GM23338 (cell line): ENCODE results near the gene SMIM9. TPM values are rescaled to one million over a fixed set of nuclear protein-coding genes. Genes with fewer than 3 reads are reported as not detected.
"Not testable (repeated sequence)": the region's sequence is repeated elsewhere in the genome, so short reads cannot be mapped to it uniquely, and the experiment has no call there.

Source experiments
- ATAC-seq: fragments of 200-7000 bp; cut with Tn5 transposase; 3 replicates; pipeline ENCODE4 v1.9.1; 2020
- DNase-seq: peaks from one replicate; pipeline ENCODE4 v3.0.0-alpha.2; 2015; ENCODE audit warnings: low spot score
- H2AFZ ChIP-seq: fragments of 200-600 bp; sonication (generic); 2 replicates; pipeline ENCODE4 v1.8.0; 2016; ENCODE audit warnings: antibody characterized with exemption, mild to moderate bottlenecking, moderate library complexity
- H3F3A ChIP-seq: fragments of 200-600 bp; sonication (generic); replicated peaks from 2 replicates; pipeline ENCODE4 v1.8.0; 2017; ENCODE audit warnings: antibody characterized with exemption, mixed run types, low read depth
- H3K27ac ChIP-seq: fragments of 200-600 bp; sonication (generic); 2 replicates; pipeline ENCODE4 v1.6.1; 2016; ENCODE audit warnings: low read depth
- H3K27me3 ChIP-seq: fragments of 200-600 bp; sonication (generic); 2 replicates; pipeline ENCODE4 v1.8.0; 2016; ENCODE audit warnings: mild to moderate bottlenecking, mixed run types, moderate library complexity; ENCODE audit not compliant: insufficient read depth
- H3K36me3 ChIP-seq: fragments of 200-600 bp; sonication (generic); 2 replicates; pipeline ENCODE4 v1.8.0; 2016; ENCODE audit warnings: mild to moderate bottlenecking; ENCODE audit not compliant: insufficient read depth
- H3K4me1 ChIP-seq: fragments of 200-600 bp; sonication (generic); 2 replicates; pipeline ENCODE4 v1.8.0; 2016; ENCODE audit warnings: mild to moderate bottlenecking, moderate library complexity; ENCODE audit not compliant: insufficient read depth
- H3K4me2 ChIP-seq: fragments of 200-600 bp; sonication (generic); 2 replicates; pipeline ENCODE4 v1.7.1; 2017; ENCODE audit warnings: mixed run types
- H3K4me3 ChIP-seq: fragments of 200-600 bp; sonication (generic); 2 replicates; pipeline ENCODE4 v1.6.1; 2016; ENCODE audit warnings: mixed run types
- H3K79me2 ChIP-seq: fragments of 200-600 bp; sonication (generic); replicated peaks from 2 replicates; pipeline ENCODE4 v1.8.0; 2017; ENCODE audit warnings: mild to moderate bottlenecking; ENCODE audit not compliant: insufficient read depth
- H3K9me2 ChIP-seq: fragments of 200-600 bp; sonication (generic); 2 replicates; pipeline ENCODE4 v1.8.0; 2017; ENCODE audit not compliant: insufficient read depth
- H4K20me1 ChIP-seq: fragments of 200-600 bp; sonication (generic); replicated peaks from 2 replicates; pipeline ENCODE4 v1.8.0; 2017; ENCODE audit warnings: mild to moderate bottlenecking; ENCODE audit not compliant: insufficient read depth
- H3K27ac Mint-ChIP-seq: 2 replicates; pipeline ENCODE4 v1.8.0; 2020; ENCODE audit warnings: inconsistent platforms, mild to moderate bottlenecking, moderate library complexity, mixed read lengths
- H3K27me3 Mint-ChIP-seq: 3 replicates; pipeline ENCODE4 v1.8.0; 2022; ENCODE audit warnings: low read depth, mild to moderate bottlenecking, moderate library complexity, mixed read lengths, inconsistent platforms; ENCODE audit not compliant: insufficient read depth, poor library complexity
- H3K36me3 Mint-ChIP-seq: 3 replicates; pipeline ENCODE4 v1.8.0; 2021; ENCODE audit warnings: low read depth, mild to moderate bottlenecking, inconsistent platforms, moderate library complexity, mixed read lengths
- H3K4me1 Mint-ChIP-seq: 3 replicates; pipeline ENCODE4 v1.8.0; 2020; ENCODE audit warnings: mild to moderate bottlenecking, inconsistent platforms, mixed read lengths
- H3K4me3 Mint-ChIP-seq: 3 replicates; pipeline ENCODE4 v1.8.0; 2021; ENCODE audit warnings: moderate library complexity, mild to moderate bottlenecking, inconsistent platforms, mixed read lengths
- H3K9me3 Mint-ChIP-seq: 3 replicates; pipeline ENCODE4 v1.8.0; 2020; ENCODE audit warnings: moderate library complexity, mild to moderate bottlenecking, inconsistent platforms, mixed read lengths
- CREB1 ChIP-seq: fragments of 250-450 bp; sonication (Bioruptor Pico); IDR thresholded peaks from 2 replicates; pipeline ENCODE4 v1.5.0; 2020; ENCODE audit warnings: low read depth, mild to moderate bottlenecking, moderate library complexity
- CTCF ChIP-seq, 2 experiments: fragments of 200-600 bp in 1 of 2; sonication (generic) in 1 of 2; conservative IDR thresholded peaks; 2 replicates each; pipeline versions ENCODE4 v1.5.1 to v1.6.1; 2016 to 2017; ENCODE audit warnings: antibody characterized with exemption in 2 of 2, low read depth in 2 of 2, mild to moderate bottlenecking in 2 of 2, moderate library complexity in 1 of 2
- ETS1 ChIP-seq: IDR thresholded peaks from 2 replicates; pipeline ENCODE4 v1.6.1; 2016; ENCODE audit warnings: antibody characterized with exemption
- EZH2 ChIP-seq: fragments of 200-600 bp; sonication (generic); IDR thresholded peaks from one replicate; pipeline ENCODE4 v1.8.0; 2017; ENCODE audit warnings: antibody characterized with exemption, mild to moderate bottlenecking, low read depth; ENCODE audit not compliant: unreplicated experiment
- EZH2phosphoT487 ChIP-seq: fragments of 200-600 bp; sonication (generic); IDR thresholded peaks from one replicate; pipeline ENCODE4 v1.8.1; 2018; ENCODE audit warnings: antibody characterized with exemption; ENCODE audit not compliant: unreplicated experiment
- JUNB ChIP-seq: IDR thresholded peaks from one replicate; pipeline ENCODE4 v1.6.1; 2016; ENCODE audit warnings: antibody characterized with exemption; ENCODE audit not compliant: unreplicated experiment
- NANOG ChIP-seq: IDR thresholded peaks from 2 replicates; pipeline ENCODE4 v1.6.1; 2016; ENCODE audit warnings: antibody characterized with exemption, borderline replicate concordance
- POLR2AphosphoS5 ChIP-seq: IDR thresholded peaks from 2 replicates; pipeline ENCODE4 v1.6.1; 2016; ENCODE audit warnings: antibody characterized with exemption, low read depth
- STAT1 ChIP-seq: IDR thresholded peaks from one replicate; pipeline ENCODE4 v1.6.1; 2016; ENCODE audit warnings: antibody characterized with exemption; ENCODE audit not compliant: unreplicated experiment
- ZNF114 ChIP-seq: fragments of 250-450 bp; sonication (Bioruptor Pico); IDR thresholded peaks from 2 replicates; pipeline ENCODE4 v1.5.0; 2020; ENCODE audit warnings: mild to moderate bottlenecking, moderate library complexity
- ZNF462 ChIP-seq: fragments of 250-450 bp; sonication (Bioruptor Pico); IDR thresholded peaks from 2 replicates; pipeline ENCODE4 v1.5.0; 2020; ENCODE audit warnings: mild to moderate bottlenecking, moderate library complexity
- polyA plus RNA-seq: library from polyadenylated mRNA; unstranded; fragments of >200 nt; fragmentation: Nextera tagmentation; extraction: Ambion mirVana; gene quantifications from 2 replicates; pipeline ENCODE4 v1.2.1, GENCODE V29; 2016
- total RNA-seq: library from RNA; depleted of rRNA; stranded (reverse); fragments of >200 nt; shearing (Covaris generic); gene quantifications from 2 replicates; pipeline ENCODE4 v1.2.3, GENCODE V29; 2014

Gene SMIM9
- total and polyA plus RNA-seq, 2 experiments from 2014 or later: not detected

GRCh38 chrX:154884069-154884468 lies 49.6 kb upstream of the SMIM9 start:
- H3K36me3 ChIP-seq, H3K4me2 ChIP-seq, H3K4me3 Mint-ChIP-seq, H3K27me3 ChIP-seq, H2AFZ ChIP-seq, H3K4me3 ChIP-seq, H3K4me1 ChIP-seq, H3K4me1 Mint-ChIP-seq, H3K27ac ChIP-seq, H3K9me2 ChIP-seq, H3F3A ChIP-seq, H3K27ac Mint-ChIP-seq, ATAC-seq, H3K9me3 Mint-ChIP-seq, H3K79me2 ChIP-seq, H3K27me3 Mint-ChIP-seq, DNase-seq, H4K20me1 ChIP-seq, H3K36me3 Mint-ChIP-seq: not testable (repeated sequence)

GRCh38 chrX:154873329-154873728 lies 38.9 kb upstream of the SMIM9 start:
- no peaks in the 10 kb centered on the region for H3K36me3 ChIP-seq
- no peaks in the 10 kb centered on the region for H3K27me3 ChIP-seq
- no peaks in the 10 kb centered on the region for H4K20me1 ChIP-seq
- H3F3A ChIP-seq: no peaks in the 10 kb centered on the region
- no peaks in the 10 kb centered on the region for H3K9me2 ChIP-seq
- no peaks in the 10 kb centered on the region for H3K4me1 ChIP-seq
- H3K4me2 ChIP-seq: no peak overlapping the region
- ATAC-seq (no peak), DNase-seq (no peak)
- Mint-ChIP-seq H3K36me3 (no peaks in the 10 kb centered on the region; the same call in 2 of the 3 replicates), H3K27ac (no peak overlapping the region), H3K4me1 (no peaks in the 10 kb centered on the region), H3K4me3 (no peak overlapping the region), H3K27me3 (peaks cover 2% of the 10 kb centered on the region), H3K9me3 (peaks cover 15% of the 10 kb centered on the region; the same call in 2 of the 3 replicates)
- no peak overlapping the region for H2AFZ ChIP-seq
- H3K27ac ChIP-seq: no peak overlapping the region
- TF ChIP-seq CTCF (conservative IDR thresholded peaks at IDR 0.05; ENCODE audit: low read depth in 2 of 2) (no peak), ZNF462 (no peak), NANOG (no peak), CREB1 (CRISPR knock-in tag) (no peak), ETS1 (no peak), EZH2phosphoT487 (no peak), ZNF114 (no peak), STAT1 (no peak), POLR2AphosphoS5 (no peak), JUNB (no peak), EZH2 (no peak)
- no peaks in the 10 kb centered on the region for H3K79me2 ChIP-seq
- no peak overlapping the region for H3K4me3 ChIP-seq

- H3K4me3 ChIP-seq, H3K27me3 ChIP-seq, H2AFZ ChIP-seq, H3K4me3 Mint-ChIP-seq, H3K27me3 Mint-ChIP-seq, DNase-seq, H3K4me1 ChIP-seq, H4K20me1 ChIP-seq, H3K27ac ChIP-seq, H3K79me2 ChIP-seq, H3F3A ChIP-seq, H3K9me2 ChIP-seq, H3K27ac Mint-ChIP-seq, H3K4me1 Mint-ChIP-seq, H3K4me2 ChIP-seq, H3K36me3 Mint-ChIP-seq, ATAC-seq, H3K36me3 ChIP-seq: not testable (repeated sequence)
- H3K9me3 Mint-ChIP-seq: peaks cover 45% of the 10 kb centered on the region
Observed at GRCh38 chrX:154868522-154868921, 34.1 kb upstream of the SMIM9 start.
